Mammary epithelial cell (primary cell): Measurements from ENCODE around the gene DDX19B.

ENCODE experiments used
- EZH2 ChIP-seq: IDR thresholded peaks from 2 replicates; pipeline ENCODE4 v1.6.1; 2012; ENCODE audit warnings: low read length, inconsistent platforms, borderline replicate concordance
- TF ChIP-seq, protein P1 (sequence below), 2 donors: IDR thresholded peaks in 1 of 2; conservative IDR thresholded peaks in 1 of 2; 2 replicates each; pipeline ENCODE4 v1.5.1; 2011 to 2012; ENCODE audit warnings: inconsistent platforms in 2 of 2, low read length in 2 of 2, mild to moderate bottlenecking in 2 of 2, control low read depth in 1 of 2, low read depth in 1 of 2; ENCODE audit not compliant: insufficient read depth in 1 of 2; ENCODE audit errors: extremely low read depth in 1 of 2

DNA sequence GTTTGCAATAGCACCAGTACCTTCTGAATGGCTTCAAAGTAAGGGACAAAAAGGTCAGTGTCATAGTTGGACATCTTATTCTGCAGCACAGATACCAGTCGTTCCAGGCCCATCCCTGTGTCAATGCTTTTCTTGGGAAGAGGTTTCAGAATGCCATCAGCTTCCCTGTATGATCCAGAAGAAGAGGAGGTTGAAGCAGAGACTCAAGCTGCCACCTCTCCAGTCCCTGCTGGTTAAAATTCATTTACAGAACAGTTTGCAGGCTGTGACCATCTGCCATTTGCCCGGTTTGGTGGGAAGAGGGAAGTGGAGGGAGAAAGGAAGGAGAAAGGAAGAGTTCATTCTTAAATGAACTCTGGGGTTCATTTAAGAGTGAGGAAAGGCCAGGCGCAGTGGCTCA lies 28.8 kb upstream of the DDX19B start:
- TF ChIP-seq, protein P1, sequence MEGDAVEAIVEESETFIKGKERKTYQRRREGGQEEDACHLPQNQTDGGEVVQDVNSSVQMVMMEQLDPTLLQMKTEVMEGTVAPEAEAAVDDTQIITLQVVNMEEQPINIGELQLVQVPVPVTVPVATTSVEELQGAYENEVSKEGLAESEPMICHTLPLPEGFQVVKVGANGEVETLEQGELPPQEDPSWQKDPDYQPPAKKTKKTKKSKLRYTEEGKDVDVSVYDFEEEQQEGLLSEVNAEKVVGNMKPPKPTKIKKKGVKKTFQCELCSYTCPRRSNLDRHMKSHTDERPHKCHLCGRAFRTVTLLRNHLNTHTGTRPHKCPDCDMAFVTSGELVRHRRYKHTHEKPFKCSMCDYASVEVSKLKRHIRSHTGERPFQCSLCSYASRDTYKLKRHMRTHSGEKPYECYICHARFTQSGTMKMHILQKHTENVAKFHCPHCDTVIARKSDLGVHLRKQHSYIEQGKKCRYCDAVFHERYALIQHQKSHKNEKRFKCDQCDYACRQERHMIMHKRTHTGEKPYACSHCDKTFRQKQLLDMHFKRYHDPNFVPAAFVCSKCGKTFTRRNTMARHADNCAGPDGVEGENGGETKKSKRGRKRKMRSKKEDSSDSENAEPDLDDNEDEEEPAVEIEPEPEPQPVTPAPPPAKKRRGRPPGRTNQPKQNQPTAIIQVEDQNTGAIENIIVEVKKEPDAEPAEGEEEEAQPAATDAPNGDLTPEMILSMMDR (conservative IDR thresholded peaks at IDR 0.05 in 1 of 2, IDR thresholded peaks at IDR 0.05 in 1 of 2; ENCODE audit: extremely low read depth in 1 of 2, insufficient read depth in 1 of 2, low read depth in 1 of 2, low read length in 2 of 2), result no peak
- TF ChIP-seq EZH2, result no peak
